ENCODE data around the gene PMIS2.

PMIS2 gene

GRCh38 chr19:35612559-35613321 is 26.8 kb downstream of the PMIS2 start, which contains the start of gene HAUS5:
TSS of gene HAUS5 (plus strand) at chr19:35612735. CDS start at chr19:35612795, 60 bp downstream.
- H3K9me3 ChIP-seq (ENCODE audit: control insufficient read depth, insufficient read depth, low read depth, low read length): peaks cover 2% of the 10 kb centered on the region
- H3K36me3 ChIP-seq (ENCODE audit: control insufficient read depth in 2 of 2, insufficient read depth in 1 of 2, low read length in 2 of 2): peaks cover 39 to 42% of the 10 kb centered on the region in 2 experiments
- H3K4me1 ChIP-seq (ENCODE audit: control insufficient read depth, insufficient read depth, low read length): peaks cover 13% of the 10 kb centered on the region
- CTCF ChIA-PET: interaction anchor here (0.6 to 2.5 kb wide), 13 partner anchors 10 to 546 kb away, joined by 3 to 22 read pairs (median 5); no protein-coding TSS in a partner anchor
- POLR2A ChIA-PET: interaction anchor here (0.6 to 2.3 kb wide), 22 partner anchors 9 to 561 kb away, joined by 3 to 32 read pairs (median 5); partner anchors contain the start of genes COX6B1, LIN37, PSENEN and U2AF1L4
- H3K27ac ChIP-seq (ENCODE audit: extremely low read depth, low read depth, low read length): peak within 1 kb of the TSS; percentile 94
- peak within 1 kb of the TSS; percentile 68 for H3K4me3 ChIP-seq (ENCODE audit: low read depth, low read length)
- TF ChIP-seq ZNF76 (tag by site-specific recombination; IDR thresholded peaks at IDR 0.05; ENCODE audit: borderline replicate concordance, low read depth) (peak; percentile 88), ATF2 (tag by site-specific recombination; IDR thresholded peaks at IDR 0.05; ENCODE audit: low read depth) (peak; percentile 100), ZBTB26 (tag by site-specific recombination; optimal IDR thresholded peaks at IDR 0.05) (peak; percentile 97), KLF16 (tag by site-specific recombination; IDR thresholded peaks at IDR 0.05) (peak; percentile 96), HOXD13 (CRISPR knock-in tag; IDR thresholded peaks at IDR 0.05; ENCODE audit: borderline replicate concordance) (no peak), PRDM6 (tag by site-specific recombination; IDR thresholded peaks at IDR 0.05) (no peak; the same call in 1 of the 2 replicates), ZFHX2 (tag by site-specific recombination; conservative IDR thresholded peaks at IDR 0.05) (peak; percentile 61), ZFP37 (tag by site-specific recombination; IDR thresholded peaks at IDR 0.05) (peak; percentile 97), ZNF354C (tag by site-specific recombination; IDR thresholded peaks at IDR 0.05; ENCODE audit: borderline replicate concordance, low read depth) (no peak), ZSCAN4 (tag by site-specific recombination; IDR thresholded peaks at IDR 0.05) (peak; percentile 77; the same call in 1 of the 2 replicates), ZNF292 (tag by site-specific recombination; IDR thresholded peaks at IDR 0.05; ENCODE audit: borderline replicate concordance, low read depth) (no peak), ZXDB (tag by site-specific recombination; IDR thresholded peaks at IDR 0.05) (peak; percentile 93), OVOL3 (tag by site-specific recombination; IDR thresholded peaks at IDR 0.05) (0 out of 2 replicates have a peak, but pooled peaks have one; percentile 59), HIC1 (tag by site-specific recombination; IDR thresholded peaks at IDR 0.05) (peak; percentile 78; the same call in 1 of the 2 replicates), ZNF433 (tag by site-specific recombination; IDR thresholded peaks at IDR 0.05; ENCODE audit: low read depth) (no peak), ZNF558 (tag by site-specific recombination; IDR thresholded peaks at IDR 0.05) (peak; percentile 84), ZNF138 (tag by site-specific recombination; IDR thresholded peaks at IDR 0.05; ENCODE audit: borderline replicate concordance) (0 out of 2 replicates have a peak, but pooled peaks have one; percentile 30), ZFP69B (tag by site-specific recombination; IDR thresholded peaks at IDR 0.05) (peak; percentile 82), ZNF449 (tag by site-specific recombination; IDR thresholded peaks at IDR 0.05) (peak; percentile 86), GLI4 (tag by site-specific recombination; IDR thresholded peaks at IDR 0.05) (no peak), ZBTB1 (tag by site-specific recombination; IDR thresholded peaks at IDR 0.05) (no peak; the same call in 1 of the 2 replicates), ZBTB17 (tag by site-specific recombination; IDR thresholded peaks at IDR 0.05) (peak; percentile 91), ZNF112 (tag by site-specific recombination; IDR thresholded peaks at IDR 0.05) (no peak), PBX3 (CRISPR knock-in tag; IDR thresholded peaks at IDR 0.05) (peak; percentile 65; the same call in 1 of the 2 replicates), MZF1 (tag by site-specific recombination; IDR thresholded peaks at IDR 0.05; ENCODE audit: borderline replicate concordance) (peak; percentile 59; the same call in 1 of the 2 replicates), ZNF37A (tag by site-specific recombination; IDR thresholded peaks at IDR 0.05) (no peak)
